Sigmoid colon (tissue), 3 donors: Measurements from ENCODE around the gene PFDN5.

Experiments
- CTCF ChIP-seq, 4 experiments: fragments of 450-650 bp in 3 of 4; fragments of 200-600 bp in 1 of 4; IDR thresholded peaks; one replicate each; pipeline ENCODE4 v1.5.1; 2016 to 2019; ENCODE audit warnings: antibody characterized with exemption in 4 of 4, mild to moderate bottlenecking in 3 of 4, moderate library complexity in 2 of 4
- POLR2A ChIP-seq, 2 donors: fragments of 450-650 bp; IDR thresholded peaks; one replicate each; pipeline ENCODE4 v1.6.1; 2016; ENCODE audit warnings: antibody characterized with exemption in 2 of 2, mild to moderate bottlenecking in 2 of 2, moderate library complexity in 2 of 2

- no peak for TF ChIP-seq CTCF (IDR thresholded peaks at IDR 0.05)
- no peak for TF ChIP-seq POLR2A (IDR thresholded peaks at IDR 0.05)
Measured at GRCh38 chr12:53277981-53278380, 17.4 kb upstream of the PFDN5 start.
